Glutamatergic neuron (in vitro differentiated cells): ENCODE measurements around the gene SPDYE4. TPM values are rescaled to one million over a fixed set of nuclear protein-coding genes. Genes with fewer than 3 reads are reported as not detected.
"Not testable (repeated sequence)": the region's sequence is repeated elsewhere in the genome, so short reads cannot be mapped to it uniquely, and the experiment has no call there.

Source experiments
- DNase-seq: peaks from one replicate; pipeline ENCODE4 v3.0.0; 2022
- H3K27ac Mint-ChIP-seq: one replicate; pipeline ENCODE4 v1.8.0; 2020; ENCODE audit warnings: mild to moderate bottlenecking, mixed read lengths, inconsistent platforms; ENCODE audit not compliant: unreplicated experiment
- H3K27me3 Mint-ChIP-seq: one replicate; pipeline ENCODE4 v1.8.0; 2020; ENCODE audit warnings: mild to moderate bottlenecking, moderate library complexity, mixed read lengths, inconsistent platforms; ENCODE audit not compliant: unreplicated experiment
- H3K36me3 Mint-ChIP-seq: one replicate; pipeline ENCODE4 v1.8.0; 2020; ENCODE audit warnings: mild to moderate bottlenecking, mixed read lengths, inconsistent platforms; ENCODE audit not compliant: unreplicated experiment
- H3K4me1 Mint-ChIP-seq: one replicate; pipeline ENCODE4 v1.8.0; 2020; ENCODE audit warnings: mild to moderate bottlenecking, low read depth, mixed read lengths, inconsistent platforms; ENCODE audit not compliant: unreplicated experiment
- H3K4me3 Mint-ChIP-seq: one replicate; pipeline ENCODE4 v1.8.0; 2020; ENCODE audit warnings: mild to moderate bottlenecking, mixed read lengths, inconsistent platforms; ENCODE audit not compliant: unreplicated experiment
- H3K9me3 Mint-ChIP-seq: one replicate; pipeline ENCODE4 v1.8.0; 2020; ENCODE audit warnings: mild to moderate bottlenecking, moderate library complexity, mixed read lengths, inconsistent platforms; ENCODE audit not compliant: unreplicated experiment
- CTCF ChIP-seq: fragments of 200-600 bp; sonication (generic); IDR thresholded peaks from one replicate; pipeline ENCODE4 v1.5.0; 2021; ENCODE audit not compliant: partially characterized antibody, unreplicated experiment
- long read RNA-seq: library from polyadenylated mRNA; unstranded; transcript quantifications from one replicate; pipeline ENCODE4 v2.0.0, GENCODE V29; 2020; ENCODE audit not compliant: unreplicated experiment
- total RNA-seq: library from RNA; stranded (reverse); fragmentation: NEBNext Ultra II Directional; extraction: Animal tissue kit (Norgen Biotek cat#: 25700); gene quantifications from one replicate; pipeline ENCODE4 v1.2.1, GENCODE V29; 2021; ENCODE audit not compliant: unreplicated experiment

Gene SPDYE4
- not detected for total RNA-seq
- long read RNA-seq: 0 reads

DNA sequence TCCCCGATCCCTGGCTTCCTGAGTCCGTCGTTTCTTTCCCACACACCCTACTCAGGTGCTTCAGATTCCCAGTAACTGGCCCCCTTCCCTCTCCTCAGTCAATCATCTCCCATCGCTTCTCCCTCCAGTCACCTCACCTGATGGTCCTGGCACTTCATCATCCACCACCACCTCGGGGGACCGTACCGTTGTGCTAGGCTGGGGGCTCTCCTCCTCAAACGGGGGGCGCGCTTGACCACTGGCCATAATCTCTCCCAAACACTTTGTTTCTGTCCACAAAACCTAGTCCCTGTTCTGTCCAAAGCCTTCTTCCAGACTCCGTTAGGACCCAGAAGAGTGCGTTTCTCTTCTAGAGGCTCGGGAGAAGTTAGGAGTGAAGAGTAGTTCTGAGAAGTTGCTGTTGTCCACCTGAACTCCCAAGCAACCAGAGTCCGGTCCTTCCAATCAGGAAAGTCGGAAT, at the start of gene SPDYE4:
Gene SPDYE4 (minus strand): TSS at position 410 of the 460 bp plus-strand sequence. CDS start 164 bp downstream, at position 246.
- Mint-ChIP-seq H3K36me3 (peaks cover 9% of the 10 kb centered on the region), H3K27me3 (peaks cover 2% of the 10 kb centered on the region), H3K9me3 (peaks cover 5% of the 10 kb centered on the region), H3K4me1 (no peaks in the 10 kb centered on the region), H3K27ac (no peak within 1 kb of the TSS), H3K4me3 (no peak within 1 kb of the TSS)
- TF ChIP-seq CTCF: no peak
- no peak for DNase-seq

DNA sequence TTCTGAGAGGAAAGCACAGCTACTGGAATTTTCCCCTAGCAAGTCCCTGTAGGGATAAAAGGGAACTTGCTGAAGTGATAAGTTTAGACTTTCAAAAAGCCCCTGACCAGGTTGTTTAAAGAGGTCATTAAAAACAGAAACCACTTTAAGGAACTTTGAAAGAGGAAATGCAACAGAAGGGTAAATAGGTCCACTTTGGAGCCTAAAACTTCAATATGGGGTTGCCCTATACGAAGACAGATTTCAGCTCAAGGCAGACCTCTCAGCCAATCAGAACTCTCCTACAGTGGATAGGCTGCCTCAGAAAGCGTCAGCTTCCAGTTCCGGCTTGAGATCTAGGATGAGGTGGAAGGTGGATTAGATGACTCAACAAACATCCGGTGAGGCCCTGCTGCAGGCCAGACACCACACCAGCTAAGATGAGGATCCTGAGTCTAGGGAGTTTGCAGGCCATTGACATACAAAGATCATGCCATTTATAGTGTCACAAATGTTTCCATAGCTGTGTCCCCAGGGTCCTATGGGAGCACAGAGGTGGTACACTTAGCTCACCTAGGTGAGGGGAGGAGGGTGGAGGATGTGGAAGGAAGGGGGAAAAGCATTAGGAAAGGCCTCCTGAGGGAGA, 48.7 kb upstream of the SPDYE4 start:
- no peak overlapping the region for H3K27ac Mint-ChIP-seq
- no peak for DNase-seq
- no peaks in the 10 kb centered on the region for H3K4me1 Mint-ChIP-seq
- peaks cover 4% of the 10 kb centered on the region for H3K9me3 Mint-ChIP-seq
- no peak for TF ChIP-seq CTCF
- peaks cover 7% of the 10 kb centered on the region for H3K36me3 Mint-ChIP-seq
- no peak overlapping the region for H3K4me3 Mint-ChIP-seq
- no peaks in the 10 kb centered on the region for H3K27me3 Mint-ChIP-seq

GRCh38 chr17:8806253-8806925, 48.0 kb upstream of the SPDYE4 start:
- Mint-ChIP-seq H3K4me1 (no peaks in the 10 kb centered on the region), H3K36me3 (peaks cover 2% of the 10 kb centered on the region), H3K4me3 (no peak overlapping the region), H3K27me3 (peaks cover 2% of the 10 kb centered on the region), H3K9me3 (peaks cover 4% of the 10 kb centered on the region), H3K27ac (no peak overlapping the region)
- DNase-seq: no peak
- TF ChIP-seq CTCF: no peak

- not testable (repeated sequence) for H3K4me3 Mint-ChIP-seq, H3K36me3 Mint-ChIP-seq, H3K9me3 Mint-ChIP-seq, H3K27me3 Mint-ChIP-seq, DNase-seq, H3K27ac Mint-ChIP-seq, H3K4me1 Mint-ChIP-seq
These were observed 47.0 kb upstream of the SPDYE4 start for GRCh38 chr17:8805396-8805795.

DNA sequence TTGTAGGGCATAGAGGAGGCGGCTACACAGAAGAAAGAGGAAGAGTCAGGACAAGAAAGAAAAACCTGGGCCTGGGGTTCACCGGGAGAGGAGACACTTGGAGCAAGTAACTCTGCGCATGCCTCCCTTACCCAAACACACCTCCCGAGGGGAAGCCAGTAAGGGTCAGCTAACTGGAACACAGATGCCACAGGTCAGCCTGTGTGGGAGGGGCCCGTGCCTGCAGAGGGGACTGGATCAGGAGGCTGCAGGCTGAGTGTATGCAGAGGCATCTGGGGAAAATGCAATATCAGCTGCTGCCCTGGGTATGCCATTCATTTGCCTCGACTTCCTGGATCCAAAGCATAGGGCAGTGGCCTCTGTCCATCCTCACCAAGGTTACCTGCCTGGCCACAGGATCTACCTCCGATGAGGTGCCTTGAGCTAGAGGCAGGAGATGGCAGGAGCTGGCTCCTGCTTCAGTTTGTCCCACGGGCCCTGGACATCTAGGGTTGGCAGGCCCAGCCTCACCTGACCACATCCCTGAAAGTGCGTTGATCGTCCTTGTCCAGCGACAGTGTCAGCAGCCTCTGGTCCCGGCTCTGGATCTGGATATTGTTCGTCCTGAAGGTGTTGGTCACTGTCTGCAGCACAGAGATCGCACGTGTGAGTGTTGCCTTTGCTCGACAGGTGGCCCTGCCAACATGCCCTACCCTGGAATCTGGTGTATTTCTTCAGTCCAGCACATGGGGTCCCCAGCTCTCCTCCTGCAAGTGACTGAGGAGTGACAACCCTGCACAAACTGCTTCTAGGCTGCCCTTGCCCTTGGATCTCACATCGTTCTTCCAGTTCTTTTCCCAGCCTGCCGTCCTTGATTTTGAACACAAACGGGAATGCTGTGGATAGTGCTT, 45.4 kb upstream of the SPDYE4 start:
- no peaks in the 10 kb centered on the region for H3K36me3 Mint-ChIP-seq
- H3K9me3 Mint-ChIP-seq: no peaks in the 10 kb centered on the region
- no peaks in the 10 kb centered on the region for H3K4me1 Mint-ChIP-seq
- TF ChIP-seq CTCF: no peak
- H3K4me3 Mint-ChIP-seq: no peak overlapping the region
- H3K27ac Mint-ChIP-seq: no peak overlapping the region
- H3K27me3 Mint-ChIP-seq: peaks cover 5% of the 10 kb centered on the region
- no peak for DNase-seq
